Coronary artery (tissue), 2 donors: ENCODE data around the gene C14orf93.

Source experiments
- DNase-seq: peaks from one replicate; pipeline ENCODE4 v3.0.0-alpha.2; 2017; ENCODE audit warnings: low spot score
- H3K27ac ChIP-seq, 2 donors: fragments of 200-600 bp; sonication (generic); one replicate each; pipeline ENCODE4 v1.5.1; 2016 to 2019
- H3K4me3 ChIP-seq: fragments of 200-600 bp; sonication (generic); 2 replicates; pipeline ENCODE4 v1.5.1; 2016; ENCODE audit warnings: mild to moderate bottlenecking, moderate library complexity
- TF ChIP-seq, protein P1 (sequence below): fragments of 200-600 bp; sonication (generic); IDR thresholded peaks from one replicate; pipeline ENCODE4 v1.5.1; 2019; ENCODE audit warnings: antibody characterized with exemption

The C14orf93 gene

DNA sequence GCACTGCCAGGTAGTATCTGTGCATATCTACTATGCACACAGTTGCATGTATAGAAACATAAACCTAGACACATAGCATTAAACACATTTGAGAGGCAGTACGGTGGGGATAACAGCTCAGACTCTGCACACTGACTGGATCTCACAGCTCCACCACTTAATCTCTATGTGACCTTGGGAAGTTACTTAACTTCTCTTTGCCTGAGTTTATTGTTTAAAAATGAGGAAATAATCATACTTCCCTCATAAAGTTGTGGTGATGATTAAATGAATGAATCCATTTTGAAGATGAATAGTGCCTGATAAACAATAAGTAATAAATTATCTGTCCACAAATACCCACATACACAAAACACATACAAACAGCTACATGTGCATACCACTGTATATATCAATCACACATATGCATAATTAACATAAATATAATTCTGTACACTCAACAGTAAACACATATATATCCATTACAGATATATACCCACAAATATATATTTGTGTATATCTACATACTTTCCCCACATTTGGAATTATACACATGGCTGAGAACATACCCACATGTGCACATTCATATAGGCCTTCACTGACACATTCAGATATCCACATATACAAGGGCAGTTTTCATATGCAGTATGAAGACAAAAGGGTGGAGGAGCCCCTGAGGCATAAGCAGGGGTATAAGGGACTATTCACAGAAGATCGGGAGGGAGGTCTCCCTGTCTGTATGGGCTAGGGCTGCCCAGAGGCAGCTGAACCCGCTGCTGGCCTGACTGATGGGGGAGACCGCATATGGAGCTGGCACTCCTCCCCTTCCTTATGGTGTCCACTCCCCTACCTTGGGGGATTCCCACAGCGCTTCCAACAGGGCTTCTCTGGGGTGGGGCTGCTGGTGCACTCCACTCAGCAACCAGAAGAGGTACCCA lies 41.5 kb upstream of the C14orf93 start:
- TF ChIP-seq, protein P1, sequence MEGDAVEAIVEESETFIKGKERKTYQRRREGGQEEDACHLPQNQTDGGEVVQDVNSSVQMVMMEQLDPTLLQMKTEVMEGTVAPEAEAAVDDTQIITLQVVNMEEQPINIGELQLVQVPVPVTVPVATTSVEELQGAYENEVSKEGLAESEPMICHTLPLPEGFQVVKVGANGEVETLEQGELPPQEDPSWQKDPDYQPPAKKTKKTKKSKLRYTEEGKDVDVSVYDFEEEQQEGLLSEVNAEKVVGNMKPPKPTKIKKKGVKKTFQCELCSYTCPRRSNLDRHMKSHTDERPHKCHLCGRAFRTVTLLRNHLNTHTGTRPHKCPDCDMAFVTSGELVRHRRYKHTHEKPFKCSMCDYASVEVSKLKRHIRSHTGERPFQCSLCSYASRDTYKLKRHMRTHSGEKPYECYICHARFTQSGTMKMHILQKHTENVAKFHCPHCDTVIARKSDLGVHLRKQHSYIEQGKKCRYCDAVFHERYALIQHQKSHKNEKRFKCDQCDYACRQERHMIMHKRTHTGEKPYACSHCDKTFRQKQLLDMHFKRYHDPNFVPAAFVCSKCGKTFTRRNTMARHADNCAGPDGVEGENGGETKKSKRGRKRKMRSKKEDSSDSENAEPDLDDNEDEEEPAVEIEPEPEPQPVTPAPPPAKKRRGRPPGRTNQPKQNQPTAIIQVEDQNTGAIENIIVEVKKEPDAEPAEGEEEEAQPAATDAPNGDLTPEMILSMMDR = no peak
- H3K4me3 ChIP-seq = no peak overlapping the region
- H3K27ac ChIP-seq = no peak overlapping the region
- DNase-seq = no peak

DNA sequence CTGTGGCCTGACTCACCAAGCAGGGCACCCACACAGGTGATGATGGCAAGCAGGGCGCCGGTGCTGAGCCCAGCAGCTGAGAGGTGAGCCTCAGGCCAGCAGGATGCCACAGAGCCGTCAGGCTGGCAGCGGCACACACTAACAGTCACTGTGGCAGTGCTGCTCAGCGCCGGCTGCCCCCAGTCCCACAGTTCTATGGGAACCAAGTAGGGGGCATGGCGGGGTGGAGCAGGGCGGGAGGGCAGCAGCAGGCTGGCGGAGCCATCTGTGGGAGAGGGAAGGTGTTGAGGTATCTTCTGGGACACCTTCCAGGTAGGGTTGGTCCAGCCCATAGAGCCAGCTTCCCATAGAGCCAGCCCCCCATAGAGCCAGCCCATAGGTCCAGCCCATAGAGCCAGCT lies 39.1 kb upstream of the C14orf93 start:
- TF ChIP-seq, protein P1 = no peak
- H3K27ac ChIP-seq = no peak overlapping the region
- H3K4me3 ChIP-seq = no peak overlapping the region
- DNase-seq = no peak

DNA sequence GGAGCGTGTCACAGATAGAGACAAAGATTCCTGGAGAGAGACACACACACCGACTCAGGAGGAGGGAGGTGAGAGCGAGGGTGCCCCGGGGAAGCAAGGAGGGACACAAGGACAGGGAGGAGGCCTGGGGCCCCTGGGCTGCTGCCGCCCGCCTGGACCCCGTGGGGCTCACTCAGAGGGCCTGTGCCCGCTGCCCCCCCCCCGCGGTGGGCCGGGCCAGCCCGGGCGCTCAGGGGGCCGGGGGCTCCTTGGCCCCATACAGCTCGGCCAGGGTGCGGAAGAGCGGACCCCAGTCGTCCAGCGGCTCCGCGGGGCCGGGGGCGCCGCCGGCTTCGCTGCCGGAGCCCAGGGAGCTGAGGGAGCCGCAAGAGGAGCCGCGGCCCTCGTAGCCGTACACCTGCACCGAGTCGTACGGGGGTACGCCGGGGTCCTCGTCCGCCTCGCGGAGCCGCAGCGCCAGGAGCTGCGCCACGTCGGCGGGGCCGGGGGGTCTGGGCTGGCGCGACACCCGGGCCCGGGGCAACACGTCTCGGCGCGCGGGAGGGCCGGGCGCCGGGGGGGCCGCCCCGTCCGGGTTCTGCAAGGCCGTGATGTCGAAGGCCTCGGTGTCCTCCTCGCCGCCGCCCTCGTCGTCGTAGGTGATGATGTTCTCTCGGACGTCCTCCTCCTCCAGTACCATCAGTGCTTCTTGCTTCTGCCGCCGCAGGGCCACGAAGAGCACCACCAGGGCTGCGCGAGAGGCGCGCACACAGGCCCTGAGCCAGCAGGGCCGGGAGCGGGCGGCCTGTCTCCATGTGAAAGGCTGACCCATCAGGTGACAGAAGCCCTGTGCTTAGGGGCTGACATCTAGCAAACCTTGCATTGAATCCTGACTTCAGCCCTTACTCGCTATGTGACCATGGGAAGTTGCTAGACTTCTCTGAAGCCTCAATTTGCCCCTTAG lies 38.1 kb upstream of the C14orf93 start:
- Histone ChIP-seq H3K4me3 (no peak overlapping the region), H3K27ac (no peak overlapping the region)
- TF ChIP-seq, protein P1 = no peak
- no peak for DNase-seq

DNA sequence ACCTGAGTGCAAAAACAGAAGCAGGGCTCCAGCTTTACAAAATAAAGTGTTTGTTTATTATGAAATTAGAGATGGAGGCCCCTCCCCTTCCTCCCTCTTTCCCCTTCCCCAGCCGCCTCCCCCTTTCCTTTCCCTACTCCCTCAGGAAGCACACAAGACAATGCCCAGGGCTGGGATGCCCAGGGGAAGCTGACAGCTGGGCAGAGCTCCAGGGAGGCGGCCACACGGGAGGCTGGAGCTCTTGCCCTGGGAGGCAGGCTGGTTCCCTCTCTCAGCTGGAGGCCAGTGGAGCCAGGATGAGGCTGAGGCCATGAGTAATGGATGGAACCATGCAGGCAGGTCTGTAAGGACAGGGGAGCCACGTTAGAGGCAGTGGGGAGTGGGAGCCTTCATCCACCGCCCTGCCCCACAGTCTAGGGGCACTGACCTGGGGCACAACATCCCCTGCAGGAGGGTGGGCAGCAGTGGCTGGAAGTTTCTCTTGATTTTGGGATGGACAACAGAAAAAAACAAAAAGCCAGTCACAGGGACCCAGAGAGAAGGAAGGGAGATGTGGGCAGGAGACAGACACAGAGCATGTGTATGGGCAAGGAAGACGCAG lies 37.2 kb upstream of the C14orf93 start:
- Histone ChIP-seq H3K27ac (no peak overlapping the region), H3K4me3 (no peak overlapping the region)
- no peak for DNase-seq
- TF ChIP-seq, protein P1 = no peak

DNA sequence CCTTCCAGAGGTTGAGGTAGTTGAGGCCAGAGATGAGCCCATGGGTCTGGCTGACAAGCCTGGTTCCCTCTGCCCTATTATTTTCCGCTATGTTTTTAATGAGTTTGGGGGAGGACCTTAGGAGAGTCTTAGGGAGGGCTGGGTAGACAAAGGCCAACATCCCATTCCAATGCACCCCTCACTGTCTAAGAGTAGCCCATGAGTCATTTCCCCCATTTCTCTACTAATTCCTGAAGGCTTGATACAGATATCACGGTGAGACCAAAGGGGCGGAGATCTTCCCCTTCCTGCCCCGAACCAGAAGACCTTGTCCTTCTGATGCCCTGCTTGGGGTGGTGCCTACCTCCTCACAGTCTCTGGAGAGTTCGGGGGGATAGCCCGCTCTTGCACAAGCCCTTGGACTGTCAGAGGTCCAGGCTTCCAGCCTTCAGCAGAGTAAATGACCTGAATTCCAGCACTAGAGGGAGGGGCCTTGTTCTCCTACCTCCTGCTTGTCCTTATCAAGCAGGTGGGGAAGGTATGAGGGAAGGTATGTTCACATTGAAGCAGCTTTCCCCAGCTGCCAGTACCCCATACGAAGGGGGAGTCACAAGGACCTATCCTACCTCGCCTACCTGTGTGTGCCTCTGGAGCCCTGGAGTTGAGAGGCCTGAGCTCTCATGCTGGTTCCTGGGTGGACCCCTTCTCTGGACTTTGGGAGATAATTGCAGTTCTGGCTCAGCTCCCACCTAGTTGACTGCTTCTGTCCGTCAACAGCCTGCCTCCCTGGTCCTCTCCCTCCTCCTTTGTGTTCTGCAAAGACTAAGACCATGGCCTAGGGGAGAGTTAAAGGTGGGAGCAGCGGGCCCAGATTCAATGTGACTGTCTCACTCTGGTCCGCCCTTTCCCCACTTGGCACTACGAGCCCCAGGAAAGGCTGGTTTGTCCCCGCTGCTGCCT lies 35.7 kb upstream of the C14orf93 start:
- TF ChIP-seq, protein P1 = no peak
- Histone ChIP-seq H3K4me3 (no peak overlapping the region), H3K27ac (no peak overlapping the region)
- DNase-seq = no peak

DNA sequence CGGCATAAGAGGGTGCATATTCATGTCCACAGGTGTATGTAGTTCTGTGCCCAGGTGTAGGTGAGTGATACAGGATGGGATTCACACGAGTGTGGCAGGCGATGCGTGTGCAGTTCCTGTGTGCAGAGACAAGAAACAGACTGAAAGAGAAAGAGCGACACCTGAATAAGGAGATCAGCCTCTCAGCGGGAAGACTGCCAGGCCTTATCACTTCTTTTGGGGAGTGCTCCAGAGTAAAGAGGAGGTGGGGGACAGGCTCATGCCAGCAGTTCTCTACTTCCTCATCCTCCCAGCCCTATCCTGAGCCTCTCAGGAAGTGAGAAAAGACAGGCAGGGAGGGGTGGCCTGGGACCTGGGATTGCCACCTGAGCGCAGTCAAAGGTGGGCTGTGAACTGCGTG lies 34.9 kb upstream of the C14orf93 start:
- DNase-seq = no peak
- TF ChIP-seq, protein P1 = no peak
- Histone ChIP-seq H3K4me3 (no peak overlapping the region), H3K27ac (no peak overlapping the region)
